HG03354 (cell line): Measurements from ENCODE around the gene GNA14.
"Not testable (repeated sequence)": the region's sequence is repeated elsewhere in the genome, so short reads cannot be mapped to it uniquely, and the experiment has no call there.

Experiments
- ATAC-seq: cut with Tn5 transposase; IDR thresholded peaks from one replicate; pipeline ENCODE4 v1.9.1; 2021; ENCODE audit warnings: mild to moderate bottlenecking; ENCODE audit not compliant: unreplicated experiment, poor library complexity, severe bottlenecking

GNA14 gene

GRCh38 chr9:77648234-77649108, at the start of gene GNA14:
Gene GNA14, minus strand, starts transcription at chr9:77648322. Its CDS starts 529 bp downstream, at chr9:77647793.
- no peak for ATAC-seq

DNA sequence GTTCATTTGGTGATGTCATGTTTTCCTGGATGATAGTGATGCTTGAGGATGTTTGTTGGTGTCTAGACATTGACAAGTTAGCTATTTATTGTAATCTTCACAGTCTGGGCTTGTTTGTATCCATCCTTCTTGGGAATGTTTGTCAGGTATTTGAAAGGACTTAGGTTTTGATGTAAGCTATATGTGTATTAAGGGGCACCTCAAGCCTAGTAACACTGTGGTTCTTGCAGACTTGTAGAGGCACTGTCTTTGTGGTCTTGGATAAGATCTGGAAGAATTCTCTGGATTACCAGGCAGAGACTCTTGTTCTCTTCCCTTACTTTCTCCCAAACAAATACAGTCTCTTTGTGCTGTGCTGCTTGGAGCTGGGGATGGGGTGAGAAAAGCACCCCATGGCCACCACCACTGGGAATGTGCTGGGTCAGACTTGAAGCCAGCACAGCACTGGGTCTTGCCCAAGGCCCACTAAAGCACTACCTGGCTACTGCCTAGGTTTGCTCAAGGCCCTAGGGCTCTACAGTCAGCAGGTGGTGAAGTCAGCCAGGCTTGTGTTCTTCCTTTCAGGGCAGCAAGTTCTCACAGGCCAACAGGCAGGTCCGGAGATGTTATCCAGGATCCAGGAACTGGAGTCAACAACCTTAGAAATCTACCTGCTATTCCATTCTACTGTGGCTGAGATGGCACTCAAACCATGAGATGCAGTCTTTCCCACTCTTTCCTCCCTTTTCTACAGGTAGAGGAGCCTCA, 49.3 kb upstream of the GNA14 start:
- no peak for ATAC-seq

GRCh38 chr9:77690723-77691122, 42.6 kb upstream of the GNA14 start:
- ATAC-seq = not testable (repeated sequence)

GRCh38 chr9:77690119-77690518, 42.0 kb upstream of the GNA14 start:
- ATAC-seq = not testable (repeated sequence)

GRCh38 chr9:77687737-77688136, 39.6 kb upstream of the GNA14 start:
- not testable (repeated sequence) for ATAC-seq

DNA sequence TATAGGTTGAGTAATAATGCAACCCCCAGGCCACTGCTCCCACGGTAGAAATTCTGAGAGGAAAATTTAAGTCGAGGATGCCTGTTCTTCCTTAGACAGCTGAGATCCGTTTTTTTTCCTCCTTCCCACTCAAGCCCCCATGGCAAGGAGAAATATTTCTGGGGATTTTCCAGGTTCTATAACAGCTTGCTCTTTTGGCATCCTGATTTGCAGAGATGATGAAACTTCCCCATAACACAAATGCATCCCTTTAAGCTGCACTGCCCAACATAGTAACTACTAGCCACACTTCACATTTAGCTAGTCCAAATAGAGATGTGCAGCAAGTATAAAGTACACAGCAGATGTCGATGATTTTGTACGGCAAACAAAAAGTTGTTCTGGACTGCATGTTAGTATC, 32.5 kb upstream of the GNA14 start:
- no peak for ATAC-seq

- ATAC-seq = no peak
Measured at GRCh38 chr9:77679661-77680368, 31.7 kb upstream of the GNA14 start.

- ATAC-seq = no peak
Measured at GRCh38 chr9:77679088-77679487, 31.0 kb upstream of the GNA14 start.

- ATAC-seq = no peak
Measured at GRCh38 chr9:77677957-77678535, 29.9 kb upstream of the GNA14 start.

DNA sequence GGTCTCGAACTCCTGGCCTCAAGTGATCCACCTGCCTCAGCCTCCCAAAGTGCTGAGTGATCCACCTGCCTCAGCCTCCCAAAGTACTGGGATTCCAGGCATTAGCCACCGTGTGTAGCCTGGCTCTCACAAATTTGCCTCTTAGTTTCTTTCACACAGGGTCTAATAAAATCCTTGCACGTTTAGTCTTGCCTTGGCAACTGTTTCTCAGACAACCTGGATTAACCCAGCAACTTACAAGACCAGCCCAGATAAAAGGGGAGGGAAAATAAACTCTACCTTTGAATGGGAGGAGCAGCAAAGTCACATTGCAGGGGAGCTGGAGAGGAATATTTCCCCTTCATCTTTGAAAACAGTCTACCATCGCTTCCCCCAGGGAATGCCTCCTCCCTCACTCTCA, 29.3 kb upstream of the GNA14 start:
- no peak for ATAC-seq

GRCh38 chr9:77673941-77674791, 26.0 kb upstream of the GNA14 start:
- ATAC-seq = no peak

DNA sequence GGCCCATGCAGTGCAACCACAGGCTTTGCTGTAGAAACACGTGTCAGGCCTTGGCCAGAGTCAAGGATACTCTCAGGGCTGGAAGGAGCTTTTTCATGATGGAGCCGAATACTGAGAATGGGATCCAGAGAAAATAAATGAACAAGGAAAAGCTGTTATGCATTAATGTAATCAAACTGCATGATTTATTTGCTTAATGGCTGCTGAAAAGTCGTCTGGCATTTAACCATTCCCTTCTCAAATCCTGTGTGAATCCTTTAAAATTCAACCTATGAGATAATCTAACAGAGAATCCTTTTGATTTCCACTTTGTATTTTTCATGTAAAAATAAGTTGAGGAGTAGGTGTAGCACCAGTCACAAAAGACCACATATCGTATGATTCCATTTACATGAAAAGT, 24.1 kb upstream of the GNA14 start:
- ATAC-seq = no peak

GRCh38 chr9:77667151-77667550, 19.0 kb upstream of the GNA14 start:
- no peak for ATAC-seq

- ATAC-seq = no peak
Measured at GRCh38 chr9:77663754-77664153, 15.6 kb upstream of the GNA14 start.

- no peak for ATAC-seq
Measured at GRCh38 chr9:77661566-77662085, 13.5 kb upstream of the GNA14 start.

- no peak for ATAC-seq
Measured at GRCh38 chr9:77659926-77660325, 11.8 kb upstream of the GNA14 start.

DNA sequence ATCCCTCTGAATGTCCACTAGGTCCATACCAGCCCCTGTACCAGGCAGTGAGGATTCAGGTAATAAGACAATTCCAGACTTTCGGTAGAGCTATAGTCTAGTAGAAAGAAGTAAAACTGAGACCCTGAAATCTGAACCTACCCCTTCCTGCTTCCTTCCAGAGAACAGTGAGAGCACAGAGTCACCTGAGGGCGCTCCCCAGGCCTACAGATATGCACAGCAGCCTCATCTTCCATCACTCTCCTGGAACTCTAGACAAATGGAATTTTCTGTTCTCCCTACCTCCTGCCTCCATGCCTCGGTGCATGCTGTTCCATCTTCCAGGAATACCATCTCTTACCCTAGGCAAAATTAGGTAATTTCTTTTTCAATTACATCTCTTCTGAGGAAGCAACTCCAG, 3.1 kb upstream of the GNA14 start:
- no peak for ATAC-seq

GRCh38 chr9:77649109-77649812, 1.1 kb upstream of the GNA14 start:
- ATAC-seq = no peak
